ENCODE results near the gene SECISBP2L.

SECISBP2L gene

DNA sequence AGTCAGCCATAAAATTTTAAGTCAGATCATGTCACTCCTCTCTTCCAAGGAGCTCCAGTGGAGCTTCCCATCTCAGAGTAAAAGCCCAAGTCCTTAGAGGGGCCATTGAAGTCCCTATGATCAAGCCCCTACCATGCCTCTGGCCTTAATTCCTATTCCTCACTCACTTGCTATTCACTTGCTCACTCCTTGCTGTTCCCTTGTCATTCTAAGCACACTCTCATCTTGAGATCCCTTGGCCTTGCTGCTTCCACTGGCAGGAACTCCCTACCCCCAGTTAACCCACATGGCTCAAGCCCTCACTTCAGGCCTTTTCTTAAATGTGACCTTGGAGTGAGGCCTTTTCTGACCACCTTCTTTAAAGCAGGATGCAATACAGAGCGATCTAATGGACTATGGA lies 12.3 kb upstream of the SECISBP2L start:
- TF ChIP-seq, protein P1, sequence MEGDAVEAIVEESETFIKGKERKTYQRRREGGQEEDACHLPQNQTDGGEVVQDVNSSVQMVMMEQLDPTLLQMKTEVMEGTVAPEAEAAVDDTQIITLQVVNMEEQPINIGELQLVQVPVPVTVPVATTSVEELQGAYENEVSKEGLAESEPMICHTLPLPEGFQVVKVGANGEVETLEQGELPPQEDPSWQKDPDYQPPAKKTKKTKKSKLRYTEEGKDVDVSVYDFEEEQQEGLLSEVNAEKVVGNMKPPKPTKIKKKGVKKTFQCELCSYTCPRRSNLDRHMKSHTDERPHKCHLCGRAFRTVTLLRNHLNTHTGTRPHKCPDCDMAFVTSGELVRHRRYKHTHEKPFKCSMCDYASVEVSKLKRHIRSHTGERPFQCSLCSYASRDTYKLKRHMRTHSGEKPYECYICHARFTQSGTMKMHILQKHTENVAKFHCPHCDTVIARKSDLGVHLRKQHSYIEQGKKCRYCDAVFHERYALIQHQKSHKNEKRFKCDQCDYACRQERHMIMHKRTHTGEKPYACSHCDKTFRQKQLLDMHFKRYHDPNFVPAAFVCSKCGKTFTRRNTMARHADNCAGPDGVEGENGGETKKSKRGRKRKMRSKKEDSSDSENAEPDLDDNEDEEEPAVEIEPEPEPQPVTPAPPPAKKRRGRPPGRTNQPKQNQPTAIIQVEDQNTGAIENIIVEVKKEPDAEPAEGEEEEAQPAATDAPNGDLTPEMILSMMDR (IDR thresholded peaks at IDR 0.05; ENCODE audit: low read depth, low read length, missing control alignments), result no peak
- no peak for DNase-seq (ENCODE audit: low read depth)
- H3K4me3 ChIP-seq (ENCODE audit: low read depth, low read length), result no peak overlapping the region

DNA sequence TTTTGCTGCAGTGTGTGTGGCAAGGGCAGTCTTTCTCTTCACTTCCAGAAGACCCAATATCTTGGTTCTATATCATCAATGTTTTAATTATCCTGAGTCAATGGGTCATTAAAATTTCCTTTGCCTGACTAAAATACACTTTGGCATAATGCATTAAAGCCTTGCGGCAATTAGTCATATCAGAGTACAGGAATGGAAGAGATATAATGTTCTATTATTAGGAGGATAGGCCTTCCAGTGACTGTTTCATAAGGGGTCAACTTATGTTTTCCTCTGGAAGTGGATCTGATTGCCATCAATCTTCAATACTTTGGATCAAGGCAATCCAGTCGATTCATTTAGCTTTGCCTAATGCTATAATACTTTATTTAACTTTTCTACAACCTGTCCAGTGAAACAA lies 9.4 kb upstream of the SECISBP2L start:
- no peak overlapping the region for H3K4me3 ChIP-seq (ENCODE audit: low read depth, low read length)
- TF ChIP-seq, protein P1 (IDR thresholded peaks at IDR 0.05; ENCODE audit: low read depth, low read length, missing control alignments), result no peak
- no peak for DNase-seq (ENCODE audit: low read depth)

DNA sequence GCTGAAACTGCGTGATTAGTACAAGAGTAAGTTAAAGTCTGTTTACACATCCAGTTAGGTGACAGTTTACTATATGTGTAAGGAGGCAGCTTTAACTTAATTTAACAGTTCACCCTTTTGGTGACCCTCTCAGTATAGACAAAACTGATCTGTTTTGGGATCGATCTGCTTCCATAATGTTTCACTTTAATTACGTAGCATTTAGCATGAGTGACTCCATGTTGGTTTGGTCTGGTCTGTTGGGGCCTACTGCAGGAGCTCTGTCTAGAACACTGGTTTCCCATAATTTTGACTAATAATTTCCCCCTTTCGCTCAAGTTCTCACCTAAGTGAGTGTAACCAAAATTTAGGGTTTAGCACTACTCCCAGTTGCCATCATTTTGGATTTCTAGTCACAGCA lies 6.4 kb upstream of the SECISBP2L start:
- no peak for DNase-seq (ENCODE audit: low read depth)
- TF ChIP-seq, protein P1 (IDR thresholded peaks at IDR 0.05; ENCODE audit: low read depth, low read length, missing control alignments), result no peak
- H3K4me3 ChIP-seq (ENCODE audit: low read depth, low read length), result no peak overlapping the region

DNA sequence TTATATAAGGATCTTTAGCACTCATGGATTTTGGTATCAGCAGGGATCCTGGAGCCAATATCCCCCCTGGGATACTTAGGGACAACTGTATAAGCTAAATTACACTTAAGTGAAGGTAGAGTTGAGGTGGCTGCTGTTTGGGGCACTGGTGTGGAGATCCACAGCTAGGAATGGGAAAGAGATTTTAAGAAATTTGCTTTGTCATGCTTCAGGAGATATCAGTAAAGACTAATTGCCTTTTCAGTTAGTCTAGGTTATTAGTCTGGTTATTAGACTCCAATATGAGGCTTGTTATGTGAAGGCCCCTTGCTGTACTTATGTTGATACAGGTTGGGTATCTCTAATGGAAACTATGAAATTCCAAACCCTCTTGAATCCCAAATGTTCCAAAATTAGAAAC lies 1.2 kb upstream of the SECISBP2L start:
- no peak overlapping the region for H3K4me3 ChIP-seq (ENCODE audit: low read depth, low read length)
- no peak for DNase-seq (ENCODE audit: low read depth)
- TF ChIP-seq, protein P1 (IDR thresholded peaks at IDR 0.05; ENCODE audit: low read depth, low read length, missing control alignments), result no peak

DNA sequence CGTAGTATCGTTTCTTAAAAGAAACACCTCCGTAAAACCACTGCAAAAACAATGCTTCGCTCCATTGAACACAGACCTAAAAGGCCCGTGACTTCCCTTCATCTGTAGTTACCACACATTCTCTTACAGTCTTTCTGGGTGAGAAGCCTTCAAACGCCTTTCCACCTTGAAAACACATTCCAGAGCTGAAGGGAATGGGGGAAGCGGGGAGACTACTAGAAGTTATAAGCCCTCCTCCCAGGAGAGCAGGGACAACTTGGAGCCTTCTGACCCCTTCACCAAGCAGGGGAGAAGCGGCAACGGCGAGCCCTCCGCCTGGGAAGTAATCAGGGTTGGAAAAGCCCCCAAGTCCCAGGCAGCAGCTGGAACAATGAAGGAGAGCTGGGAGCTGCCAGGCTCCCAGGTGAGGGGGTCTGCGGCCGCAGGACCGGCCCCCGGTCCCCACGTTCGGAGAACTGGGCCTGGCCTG lies 461 bp downstream of the SECISBP2L start:
- DNase-seq (ENCODE audit: low read depth), result peak; percentile 45
- TF ChIP-seq, protein P1 (IDR thresholded peaks at IDR 0.05; ENCODE audit: low read depth, low read length, missing control alignments), result no peak

DNA sequence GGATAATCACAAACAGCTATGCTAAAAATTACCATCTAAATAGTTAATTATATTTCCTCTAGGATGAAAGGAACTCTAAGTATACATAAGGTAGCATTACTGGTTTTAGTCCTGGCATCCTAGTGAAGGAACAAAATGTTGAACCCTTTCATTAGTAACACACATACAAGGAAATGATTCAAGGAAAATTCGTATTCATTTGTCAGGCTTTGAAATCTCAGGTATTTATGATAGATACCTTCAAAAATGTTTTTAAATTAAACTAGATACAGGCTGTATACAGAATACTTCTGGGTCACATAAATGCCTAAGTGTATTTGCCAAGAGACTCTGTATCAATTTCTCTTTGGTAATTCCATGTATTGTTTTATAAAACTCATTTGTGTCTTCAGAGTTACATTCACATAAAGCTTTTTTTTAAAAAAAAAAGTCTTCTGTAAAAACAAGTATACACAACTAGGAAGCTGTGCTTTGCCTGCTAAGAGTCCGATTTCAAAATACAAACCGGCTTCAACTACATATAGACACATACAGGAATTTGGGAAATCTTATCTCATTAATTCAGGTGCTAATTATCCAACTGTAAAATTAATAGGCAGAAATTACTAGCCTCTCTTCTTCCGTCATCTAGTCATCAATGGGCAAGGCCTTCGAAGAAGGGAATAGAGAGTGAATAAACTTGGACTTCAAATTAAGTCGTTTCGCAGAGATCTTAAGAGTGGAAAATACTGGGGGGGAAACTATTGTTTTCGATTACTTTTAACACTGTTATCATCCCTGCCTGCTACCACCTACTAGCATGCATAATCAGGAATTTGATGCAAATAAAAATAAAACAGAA lies 1.3 kb downstream of the SECISBP2L start:
- TF ChIP-seq, protein P1 (IDR thresholded peaks at IDR 0.05; ENCODE audit: low read depth, low read length, missing control alignments), result no peak
- no peak for DNase-seq (ENCODE audit: low read depth)
- peak overlapping the region; percentile 100 for H3K4me3 ChIP-seq (ENCODE audit: low read depth, low read length)

More for the DNA sequence above, 461 bp downstream of the SECISBP2L start:
- peak overlapping the region; percentile 100 for H3K4me3 ChIP-seq (ENCODE audit: low read depth, low read length)

DNA sequence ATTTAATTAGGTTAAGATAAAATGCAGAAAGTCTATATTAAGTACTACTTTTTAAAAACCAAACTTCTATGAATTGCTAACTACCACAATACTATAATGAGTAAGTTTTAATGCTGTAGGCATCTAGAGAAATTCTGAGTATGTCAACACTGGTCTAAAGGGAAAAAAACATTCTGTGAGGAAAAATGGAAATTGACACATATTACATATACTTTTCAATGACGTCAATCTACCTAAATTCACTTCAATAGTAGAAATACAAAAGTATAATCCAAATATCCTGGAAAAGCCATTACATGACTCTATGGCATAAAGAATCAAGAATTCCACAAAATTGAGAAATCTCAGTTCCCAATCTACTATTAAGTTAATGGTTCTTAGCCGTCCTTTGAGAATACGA lies 2.2 kb downstream of the SECISBP2L start:
- TF ChIP-seq, protein P1 (IDR thresholded peaks at IDR 0.05; ENCODE audit: low read depth, low read length, missing control alignments), result no peak
- DNase-seq (ENCODE audit: low read depth), result no peak
- H3K4me3 ChIP-seq (ENCODE audit: low read depth, low read length), result no peak overlapping the region

Measured in GM12864 (cell line).